Measurements from ENCODE around the gene THRB.

THRB gene

DNA sequence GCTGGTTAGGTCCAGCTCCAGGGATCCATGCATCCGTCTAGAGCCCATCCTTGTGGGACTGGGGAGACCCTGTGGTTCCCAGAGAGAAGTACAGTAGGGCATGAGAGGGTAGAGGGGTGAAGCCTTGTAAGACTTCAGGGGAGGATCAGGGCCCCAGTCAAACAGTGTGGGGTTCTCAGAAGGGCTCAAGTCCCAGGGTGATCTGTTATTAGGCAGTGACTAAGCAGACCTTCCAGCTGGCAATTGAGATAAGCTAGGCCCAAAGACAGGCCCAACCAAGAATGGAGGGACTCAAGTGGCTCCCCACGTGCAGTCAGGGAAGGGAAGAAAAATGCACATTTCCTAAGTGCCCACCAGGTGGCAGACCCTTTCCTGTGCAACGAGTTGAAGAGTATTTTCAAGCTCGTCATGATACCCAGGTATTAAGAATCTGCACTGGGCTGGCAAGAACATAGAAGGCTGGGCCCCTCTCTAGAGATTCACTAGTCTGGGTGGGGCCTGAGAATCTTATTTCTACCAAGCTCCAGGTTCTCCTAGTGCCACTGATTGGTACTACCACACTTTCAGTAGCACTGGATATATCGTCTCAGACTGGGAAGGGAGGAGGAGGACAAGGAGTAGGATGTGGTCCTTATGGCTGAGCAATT is 308.8 kb downstream of the THRB start:
- peak; percentile 57 for DNase-seq (ENCODE audit: low read depth, low spot score)

DNA sequence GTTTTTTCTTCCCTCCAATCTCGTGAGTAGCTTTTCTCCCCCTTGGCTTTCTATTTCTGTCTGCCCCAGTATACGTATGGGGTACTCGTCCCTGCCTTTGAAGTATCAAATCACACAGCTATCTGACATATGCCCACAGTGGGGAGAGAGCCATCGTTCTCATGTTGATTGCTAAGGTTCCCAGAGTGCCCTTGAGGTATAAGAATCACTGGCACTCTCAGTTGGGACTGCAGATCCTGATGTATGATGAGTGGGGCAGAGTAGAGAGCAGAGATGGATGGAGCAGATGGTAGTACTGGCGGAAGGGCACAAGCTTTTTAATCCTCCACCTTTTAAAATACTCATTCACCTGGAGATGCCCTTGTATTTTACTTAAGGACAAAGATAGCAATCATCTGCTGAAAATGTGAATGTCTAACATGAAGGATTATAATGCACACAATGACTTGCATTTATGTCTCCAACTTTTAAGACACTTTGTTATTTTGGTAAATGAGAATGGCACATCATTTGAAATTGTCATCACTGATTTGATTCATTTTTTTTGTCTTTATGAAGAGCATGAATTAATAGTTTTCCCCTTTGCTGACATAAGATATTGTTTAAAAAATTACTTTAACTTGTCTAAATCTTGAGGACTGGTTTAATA is 310.0 kb downstream of the THRB start:
- no peak for DNase-seq (ENCODE audit: low read depth, low spot score)

DNA sequence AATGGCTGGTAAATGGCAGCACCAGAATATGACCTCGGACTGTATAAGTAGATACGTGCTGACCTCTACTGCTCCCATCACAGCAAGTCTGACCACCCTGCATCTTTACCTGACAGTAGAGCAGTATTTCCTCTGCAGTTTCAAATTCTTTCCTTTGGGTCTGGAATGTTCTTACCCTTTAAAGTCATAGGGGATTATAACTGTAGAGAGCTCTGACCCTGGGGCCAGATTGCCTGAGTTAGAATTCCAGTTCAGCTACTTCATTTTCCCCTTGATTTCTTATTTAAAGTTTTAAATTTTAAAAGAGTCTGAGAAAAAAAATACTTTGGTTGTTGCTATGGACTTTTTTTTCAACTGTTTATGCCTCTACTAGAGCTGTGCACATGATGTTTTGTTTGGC is 311.9 kb downstream of the THRB start:
- no peak for DNase-seq (ENCODE audit: low read depth, low spot score)

DNA sequence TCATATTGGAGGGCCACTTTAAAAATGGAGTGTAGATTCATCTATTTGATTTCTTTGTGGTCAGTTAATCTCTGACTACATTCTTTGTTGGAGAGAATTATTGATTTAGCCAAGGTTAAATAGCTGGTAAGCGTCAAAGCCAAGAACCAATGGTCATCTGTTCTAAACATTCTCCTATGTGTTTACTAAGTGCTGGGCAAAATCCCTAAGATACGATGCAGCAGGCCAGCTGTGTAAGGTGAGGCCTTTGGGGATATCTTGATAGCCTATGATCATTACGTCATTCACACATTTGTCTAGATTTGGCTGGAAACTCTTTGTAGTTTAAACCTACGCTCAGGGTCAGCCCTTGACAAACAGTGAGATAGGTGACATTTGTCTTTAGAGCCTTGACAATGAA is 313.4 kb downstream of the THRB start:
- no peak for DNase-seq (ENCODE audit: low read depth, low spot score)

DNA sequence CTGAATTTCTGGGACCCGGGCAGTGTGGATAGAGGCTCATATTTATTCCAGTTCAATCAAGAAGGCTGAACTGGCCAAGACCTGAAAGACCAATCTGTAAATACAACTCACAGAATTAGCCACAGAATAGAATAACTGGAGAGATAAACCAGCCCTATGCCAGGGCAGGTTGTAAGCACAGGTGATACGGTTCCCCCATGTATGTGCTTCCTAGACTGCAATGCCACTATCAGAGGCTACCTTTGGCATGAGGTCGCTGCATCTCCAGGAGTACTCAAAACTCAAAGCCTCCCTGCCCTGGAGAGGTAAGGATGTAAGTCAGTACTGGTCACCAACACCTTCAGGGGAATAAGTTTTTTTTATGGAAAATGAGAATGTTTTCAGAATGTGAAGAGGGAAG is 314.0 kb downstream of the THRB start:
- DNase-seq (ENCODE audit: low read depth, low spot score), result no peak

DNA sequence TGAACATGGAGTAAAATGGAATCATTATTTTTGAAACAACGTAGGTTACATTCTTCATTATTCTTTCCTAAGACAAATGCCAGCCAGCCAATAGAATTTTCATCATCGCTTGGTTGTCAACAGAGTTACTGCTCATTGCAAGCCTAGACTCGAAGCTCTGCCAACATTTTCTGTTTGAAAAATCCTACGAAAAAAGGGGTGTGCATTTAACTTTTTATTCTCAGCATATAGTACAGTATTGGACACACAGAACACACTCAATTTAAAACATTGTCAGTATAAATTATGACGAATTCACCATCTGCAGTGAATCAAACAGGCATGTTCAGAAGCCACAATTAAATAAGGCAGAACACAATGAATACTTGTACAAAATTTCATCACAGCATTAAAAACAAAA is 317.4 kb downstream of the THRB start:
- DNase-seq (ENCODE audit: low read depth, low spot score), result no peak

DNA sequence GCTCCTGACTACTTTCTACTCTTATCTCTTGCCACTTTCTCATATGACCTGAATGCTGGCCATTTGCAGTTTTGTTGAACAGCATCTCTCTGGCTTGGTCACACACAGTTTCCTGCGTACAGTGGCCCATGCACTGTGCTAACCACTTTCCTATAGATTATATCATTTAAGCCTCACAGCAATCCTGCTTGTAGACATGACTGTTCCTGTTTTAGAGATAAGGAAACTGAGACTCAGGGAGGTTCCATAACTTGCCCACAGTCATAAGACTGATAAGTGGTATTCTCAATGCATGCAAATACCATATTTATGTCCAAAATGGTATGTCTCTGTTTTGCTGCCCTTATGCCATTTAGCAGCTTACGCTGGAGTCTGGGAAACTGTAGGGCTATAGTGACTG is 320.0 kb downstream of the THRB start:
- no peak for DNase-seq (ENCODE audit: low read depth, low spot score)

DNA sequence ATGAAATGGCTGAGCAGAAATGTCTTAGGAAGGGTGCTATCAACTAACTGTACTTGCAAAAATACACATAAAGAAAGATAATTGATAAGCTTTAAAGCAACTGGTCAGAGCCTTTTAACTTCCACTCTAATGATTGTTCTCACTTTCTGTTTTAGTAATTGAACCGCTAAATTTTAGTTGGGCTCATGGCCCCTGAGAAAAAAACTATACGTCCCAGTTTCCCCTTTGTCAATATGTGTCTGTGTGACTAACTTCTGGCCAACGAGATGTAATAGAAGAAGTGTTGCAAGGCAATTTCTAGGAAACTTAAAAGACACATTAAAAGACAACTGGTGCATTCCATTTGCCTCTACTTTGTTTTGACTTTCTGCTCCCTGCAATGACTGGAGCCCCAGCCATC is 325.7 kb downstream of the THRB start:
- DNase-seq (ENCODE audit: low read depth, low spot score), result no peak

DNA sequence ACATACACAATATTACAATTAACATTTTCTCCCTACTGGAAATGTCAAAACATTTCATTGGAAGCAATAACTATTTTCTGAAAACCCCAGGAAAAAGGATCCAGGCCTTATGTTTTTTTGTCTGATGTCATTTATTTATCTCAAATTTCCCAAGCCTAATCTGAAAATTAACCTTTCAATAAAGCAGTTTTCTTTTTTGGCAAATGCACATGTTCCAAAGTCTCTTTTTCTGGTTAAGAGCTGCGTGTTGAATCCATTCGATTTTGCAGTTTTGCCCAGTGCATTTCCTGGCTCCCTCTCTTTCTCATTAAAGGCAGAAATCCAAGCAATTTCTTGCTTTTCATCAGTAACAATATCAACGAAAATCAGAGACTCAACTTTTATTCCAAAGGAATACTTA is 327.2 kb downstream of the THRB start:
- no peak for DNase-seq (ENCODE audit: low read depth, low spot score)

DNA sequence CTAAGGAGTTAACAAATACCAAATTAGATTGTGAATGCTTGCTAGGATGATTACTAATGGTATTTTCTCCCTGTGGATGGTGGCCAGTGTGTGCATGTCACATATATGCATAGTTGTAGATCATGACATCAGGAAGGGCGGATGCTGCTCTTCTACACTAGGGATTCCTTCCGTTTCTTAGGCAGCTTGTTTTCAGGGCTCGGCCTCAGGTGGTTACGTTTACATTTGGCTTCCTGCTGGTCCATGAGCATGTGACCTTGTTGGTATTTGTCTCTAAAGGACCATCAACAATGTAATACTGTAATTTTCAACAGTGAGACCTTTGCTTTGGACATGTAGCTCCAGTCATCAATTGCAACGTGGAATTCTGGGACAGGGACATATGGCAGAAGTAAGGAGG is 328.1 kb downstream of the THRB start:
- no peak for DNase-seq (ENCODE audit: low read depth, low spot score)

DNA sequence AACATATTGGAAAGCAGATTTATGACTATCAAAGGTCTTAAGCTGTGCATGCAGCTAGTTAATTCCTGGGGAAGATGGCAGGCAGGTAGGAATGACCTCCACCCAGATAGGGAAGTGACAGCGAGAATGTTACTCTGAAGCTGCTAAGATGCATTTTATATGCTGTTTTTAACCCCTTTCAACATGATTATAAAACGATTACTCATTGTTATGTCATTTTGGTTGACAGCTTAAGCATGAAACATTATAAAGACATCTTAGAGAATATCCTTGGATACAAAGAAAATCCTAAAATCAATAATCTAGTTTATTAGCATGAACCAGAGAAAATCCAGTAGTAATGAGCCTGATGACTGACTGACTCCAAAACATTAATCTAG is 329.1 kb downstream of the THRB start:
- no peak for DNase-seq (ENCODE audit: low read depth, low spot score)

DNA sequence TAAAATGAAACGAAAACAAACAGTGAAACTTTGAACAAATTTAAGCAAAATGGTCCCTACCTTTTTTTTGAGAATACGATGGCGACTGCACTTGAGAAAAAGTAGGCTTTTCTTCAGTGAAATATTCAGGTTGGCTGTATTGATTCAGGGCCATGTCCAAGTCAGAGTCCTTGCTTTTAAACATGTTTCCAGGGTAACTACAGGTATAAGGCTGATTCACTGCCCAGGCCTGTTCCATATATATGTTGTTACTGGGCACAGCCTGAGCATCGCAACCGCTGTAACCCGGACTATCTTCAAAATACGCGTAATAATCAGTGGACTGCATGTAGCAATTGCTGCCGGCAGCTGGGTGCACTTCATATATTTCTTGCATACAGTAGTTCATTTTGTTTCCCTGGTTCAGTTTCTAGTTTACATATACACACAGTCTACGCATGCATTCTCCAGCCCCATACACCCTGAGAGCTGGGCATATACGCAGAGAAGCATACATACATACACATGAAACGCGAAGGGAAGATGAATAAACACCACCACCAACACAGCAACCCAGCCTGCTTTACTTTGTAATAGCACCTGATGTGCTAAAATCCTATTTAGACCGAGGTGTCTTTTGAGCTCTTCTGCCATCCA is 329.6 kb downstream of the THRB start:
- DNase-seq (ENCODE audit: low read depth, low spot score), result no peak

DNA sequence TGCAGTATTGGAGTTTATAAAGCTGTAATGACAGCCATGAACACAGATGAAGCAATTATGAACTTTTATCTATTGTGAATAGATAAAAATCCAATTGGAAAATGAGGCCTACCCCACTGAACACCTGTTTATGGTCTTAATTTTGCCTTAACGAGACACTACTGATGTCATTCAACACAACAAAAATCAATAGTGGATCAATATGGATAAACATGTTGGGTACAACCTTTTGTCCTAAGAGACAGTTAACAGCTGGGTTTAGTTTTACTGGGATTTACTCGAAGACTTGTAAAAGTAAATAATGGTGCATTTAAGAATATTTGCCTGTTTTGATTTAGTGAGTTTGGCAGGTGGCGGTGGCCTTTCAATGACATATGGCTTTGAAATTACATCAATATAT is 331.7 kb downstream of the THRB start:
- no peak for DNase-seq (ENCODE audit: low read depth, low spot score)

DNA sequence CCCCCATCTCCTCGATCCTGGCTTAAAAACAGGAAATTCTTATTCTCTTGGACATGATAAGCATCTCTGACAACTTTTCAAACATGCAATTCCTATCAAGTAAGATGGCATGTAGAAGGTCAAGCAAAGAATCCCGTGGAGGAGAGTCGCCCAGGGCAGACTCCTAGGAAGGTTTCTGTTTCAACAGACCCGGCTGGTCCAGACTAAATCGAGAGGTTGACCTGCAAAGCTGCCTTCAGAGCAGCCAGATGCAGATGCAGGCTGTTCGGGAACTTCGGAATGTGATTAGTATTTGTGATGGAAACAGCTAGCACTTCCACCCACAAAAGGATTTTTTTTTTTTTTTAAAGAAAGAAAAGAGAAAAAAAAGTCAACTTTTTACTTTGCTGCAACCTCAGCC is 332.8 kb downstream of the THRB start:
- no peak for DNase-seq (ENCODE audit: low read depth, low spot score)

DNA sequence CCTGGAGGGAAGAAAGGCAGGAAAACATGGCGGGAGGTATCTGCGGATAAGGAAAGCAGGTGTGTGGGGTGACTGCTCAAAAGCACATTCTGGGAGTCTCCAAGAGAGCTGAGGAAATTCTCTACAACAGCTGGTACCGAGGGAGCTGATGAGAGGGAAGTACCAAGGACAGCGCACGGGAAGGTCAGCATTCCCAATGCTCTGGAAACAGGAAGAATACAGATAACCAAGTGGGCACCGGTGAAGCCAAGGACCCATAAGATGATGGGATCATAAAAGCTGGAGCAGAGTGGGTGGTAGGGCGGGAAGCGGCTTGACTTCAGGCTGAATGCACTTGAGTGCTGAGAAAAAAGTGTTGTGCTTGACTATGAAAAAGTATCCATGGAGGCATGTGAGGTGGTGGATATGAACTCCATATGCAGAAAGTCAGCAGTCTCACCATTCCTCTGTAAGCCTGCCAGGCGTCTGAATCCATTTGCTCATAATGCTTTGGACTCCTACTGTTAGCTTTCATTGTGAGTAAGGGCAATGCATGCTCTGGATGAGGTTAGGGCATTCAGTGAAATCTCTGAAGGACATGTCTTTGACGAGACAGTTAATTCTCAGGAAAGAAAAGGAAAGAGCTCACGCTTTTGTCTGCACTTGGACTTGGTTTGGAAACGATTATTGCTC is 334.1 kb downstream of the THRB start:
- DNase-seq (ENCODE audit: low read depth, low spot score), result no peak

DNA sequence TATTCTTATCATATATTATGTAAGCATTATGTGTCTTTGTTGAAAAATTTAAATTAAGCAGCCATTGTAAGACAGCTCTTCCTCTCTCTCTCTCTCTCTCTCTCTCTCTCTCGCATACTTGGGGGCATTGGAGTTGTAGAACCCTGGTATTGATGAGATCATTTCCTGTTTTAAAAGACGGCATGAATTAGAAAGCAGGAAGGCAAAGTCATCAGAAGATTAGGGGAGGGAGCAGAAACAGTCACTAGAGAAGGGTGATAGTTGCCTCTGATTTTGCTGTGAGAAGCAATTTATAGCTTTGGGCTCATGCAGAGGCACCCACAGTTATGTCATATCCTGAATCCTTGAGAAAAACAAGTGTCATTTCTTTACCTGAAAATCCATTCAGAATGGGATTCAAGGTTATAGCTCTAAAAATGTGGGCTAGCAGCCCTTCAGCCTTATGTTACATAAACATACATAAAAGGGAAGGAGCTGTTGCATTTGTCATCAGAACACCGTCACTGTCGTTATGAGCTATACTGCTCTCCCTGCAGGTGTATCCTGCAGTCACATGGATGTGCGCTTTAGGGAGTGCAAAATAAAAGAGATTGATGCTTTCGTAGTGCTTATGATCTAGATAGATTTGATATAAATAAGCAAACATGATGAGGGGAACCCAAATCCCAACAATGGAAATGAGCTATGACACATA is 335.7 kb downstream of the THRB start:
- no peak for DNase-seq (ENCODE audit: low read depth, low spot score)

DNA sequence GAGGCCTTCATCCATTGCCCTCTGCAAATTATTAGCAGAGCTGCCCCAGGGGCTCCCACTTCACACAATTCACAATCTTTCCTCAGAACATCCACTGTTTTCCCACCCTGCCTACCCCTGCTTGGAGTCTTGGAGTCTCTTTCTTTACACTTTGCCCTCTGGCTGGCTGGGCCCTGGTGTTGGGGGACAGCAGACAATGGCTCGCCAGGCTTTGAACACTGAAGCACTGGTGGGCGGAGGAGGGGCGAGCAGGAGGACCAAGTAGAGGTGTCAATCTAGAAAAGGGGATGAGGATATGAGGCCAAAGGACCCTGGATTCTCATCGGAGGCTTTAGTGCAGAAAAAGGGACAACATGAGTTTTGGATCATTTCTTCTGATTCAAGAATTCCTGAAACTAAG is 337.5 kb downstream of the THRB start:
- no peak for DNase-seq (ENCODE audit: low read depth, low spot score)

DNA sequence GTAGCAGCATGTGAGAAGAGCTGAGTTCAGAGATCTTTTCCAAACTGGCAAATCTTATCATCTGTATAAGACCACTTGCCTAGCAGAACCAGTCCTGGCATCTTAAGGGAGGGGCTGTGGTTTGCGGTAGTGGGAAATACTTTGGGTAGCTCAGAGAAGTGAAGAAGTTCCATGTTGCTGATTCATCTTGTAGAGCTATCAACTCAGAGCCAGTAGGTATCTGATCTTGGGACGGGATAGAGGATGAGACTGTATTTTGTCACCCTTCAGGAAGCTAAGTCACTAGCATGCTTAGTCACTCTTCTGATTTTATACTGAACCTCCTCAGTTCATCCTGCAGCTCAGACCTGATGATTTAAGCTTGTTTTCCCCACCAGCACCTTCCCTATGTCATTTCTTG is 338.2 kb downstream of the THRB start:
- DNase-seq (ENCODE audit: low read depth, low spot score), result no peak

DNA sequence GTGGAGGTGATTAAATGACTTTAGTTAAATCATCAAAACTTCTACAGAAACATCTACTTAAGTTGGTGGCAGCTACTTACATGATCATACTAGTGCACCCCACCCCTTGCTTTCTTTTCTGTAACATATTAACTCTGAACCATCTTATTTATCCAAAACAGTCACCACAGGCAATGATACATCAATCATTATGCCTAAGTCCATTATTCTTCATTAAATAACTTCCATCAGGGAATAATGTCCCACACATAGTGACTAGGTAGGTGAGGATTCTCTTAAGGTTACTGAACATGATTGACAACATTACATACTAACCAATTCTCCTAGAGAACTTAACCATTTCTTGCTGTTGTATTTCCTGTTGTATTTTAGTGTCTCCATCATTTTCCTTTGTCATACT is 339.4 kb downstream of the THRB start:
- DNase-seq (ENCODE audit: low read depth, low spot score), result no peak

DNA sequence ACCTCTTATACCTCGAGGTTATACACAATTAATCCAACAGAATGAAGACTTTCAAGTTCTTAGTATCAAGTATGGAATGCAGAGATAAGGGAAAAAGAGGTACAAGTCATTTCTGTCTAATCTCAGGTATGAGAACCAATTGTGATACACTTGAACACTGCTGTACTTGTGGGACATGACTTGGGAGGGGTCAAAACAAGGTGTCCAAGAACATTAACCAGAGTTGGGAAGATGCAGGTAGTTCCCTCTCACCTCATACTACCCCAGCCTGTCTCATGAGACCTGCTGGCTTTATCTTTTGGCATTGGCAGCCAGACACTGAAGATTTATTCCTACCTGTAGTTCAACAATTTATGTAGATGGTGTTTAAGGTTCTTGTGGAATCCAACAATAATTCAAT is 339.9 kb downstream of the THRB start:
- DNase-seq (ENCODE audit: low read depth, low spot score), result no peak

DNA sequence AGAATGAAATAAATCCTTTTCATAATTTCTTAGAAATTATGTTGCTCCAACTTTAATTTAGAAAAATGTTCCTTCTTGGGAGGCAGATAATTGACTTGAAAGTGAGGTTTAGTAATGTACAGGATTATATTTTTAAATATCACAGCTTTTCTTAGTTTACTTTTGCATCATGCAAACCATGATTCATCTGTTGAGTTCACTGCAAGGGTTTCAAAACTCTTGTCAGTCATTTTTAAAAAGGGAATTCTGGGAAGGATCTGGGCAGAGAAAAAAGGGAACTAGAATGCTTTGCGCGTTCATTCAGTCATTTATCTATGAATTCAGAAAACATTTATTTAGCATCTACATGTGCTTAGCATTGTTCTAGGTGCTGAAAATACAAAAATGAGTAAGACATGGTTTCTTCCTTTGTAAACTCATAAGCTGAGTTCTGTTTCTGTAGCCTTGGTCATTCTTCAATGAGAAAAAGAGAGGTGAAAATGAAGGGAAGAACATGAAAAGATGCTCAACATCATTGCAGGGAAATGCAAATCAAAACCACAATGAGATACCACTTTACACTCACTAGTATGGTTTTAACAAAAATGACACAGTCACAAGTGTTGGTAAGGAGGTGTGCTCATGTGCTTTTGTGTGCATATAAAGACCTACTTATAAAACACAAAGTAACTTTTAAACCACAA is 340.5 kb downstream of the THRB start:
- no peak for DNase-seq (ENCODE audit: low read depth, low spot score)

DNA sequence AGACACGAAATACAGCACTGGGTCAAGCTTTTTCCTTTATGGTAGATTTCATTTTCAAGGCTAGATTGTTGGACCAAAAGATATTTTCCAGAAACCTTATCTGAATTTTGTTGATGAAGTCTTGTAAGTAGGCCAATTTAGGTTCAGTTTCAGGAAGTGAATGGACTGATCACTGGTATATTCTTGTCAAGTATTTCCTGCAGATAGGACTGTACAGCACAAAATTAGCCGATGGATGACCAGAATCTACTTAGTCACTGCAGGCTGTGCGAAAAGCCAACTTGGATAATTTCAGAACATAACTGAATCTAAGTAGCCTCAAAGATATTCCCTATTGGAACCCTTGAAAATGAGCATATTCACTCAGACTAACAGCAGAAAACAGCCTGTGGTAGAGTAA is 343.1 kb downstream of the THRB start:
- DNase-seq (ENCODE audit: low read depth, low spot score), result no peak

Data from iPS DF 19.7 (cell line).